ENCODE results near the gene AFF2.

The AFF2 gene

DNA sequence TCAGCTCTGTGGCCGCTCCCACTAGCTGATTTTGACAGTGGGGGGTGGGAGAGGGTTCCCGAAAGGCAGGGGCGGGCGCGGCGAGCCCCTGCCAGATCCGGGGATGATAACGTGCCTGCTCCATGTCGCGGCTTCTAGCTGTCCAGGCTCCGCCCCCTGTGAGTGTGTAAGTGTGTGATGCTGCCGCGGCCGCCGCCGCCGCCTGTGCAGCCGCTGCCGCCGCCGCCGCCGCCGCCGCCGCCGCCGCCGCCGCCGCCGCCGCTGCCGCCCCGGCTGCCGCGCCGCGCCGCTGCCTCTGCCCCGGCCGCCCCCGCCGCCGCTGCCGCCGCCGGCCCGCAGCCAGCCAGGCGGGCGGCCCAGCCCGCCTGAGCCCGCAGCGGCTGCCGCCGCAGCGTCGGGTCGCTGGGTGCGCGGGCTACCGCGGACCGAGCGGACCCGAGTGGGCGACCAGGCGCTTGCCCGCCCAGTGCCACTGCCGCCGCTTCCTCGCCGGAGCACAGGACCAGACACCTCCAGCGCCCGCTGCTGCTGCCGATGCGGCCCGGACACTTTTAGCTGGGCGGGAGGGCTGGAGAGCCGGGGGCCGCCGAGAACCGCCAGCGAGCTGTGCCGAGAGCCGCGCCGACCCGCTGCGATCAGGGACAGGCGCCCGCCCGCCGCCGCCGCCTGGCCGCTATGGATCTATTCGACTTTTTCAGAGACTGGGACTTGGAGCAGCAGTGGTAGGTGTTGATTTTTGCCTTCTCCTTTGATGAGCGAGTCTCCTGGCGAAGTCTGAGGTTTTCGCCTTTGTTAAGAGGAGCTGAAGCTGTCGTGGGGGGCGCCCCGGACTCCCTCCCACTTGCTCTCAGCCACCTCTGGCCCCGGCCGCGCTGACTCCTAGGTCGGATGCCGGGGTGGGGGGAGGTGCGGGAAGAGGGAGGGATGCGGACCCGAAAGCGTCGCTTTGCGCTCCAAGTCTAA, at the start of gene AFF2:
Gene AFF2 (plus strand): TSS at position 195 of the 963 bp plus-strand sequence. CDS start 481 bp downstream, at position 676.
- Histone ChIP-seq H3K4me3 (ENCODE audit: low read depth in 1 of 2, low read length in 2 of 2) (peak within 1 kb of the TSS in 1 of 2 donors; percentile 59), H3K4me1 (ENCODE audit: control insufficient read depth in 1 of 2, insufficient read depth in 2 of 2, low read length in 2 of 2) (peaks cover 0 to 5% of the 10 kb centered on the region in 2 donors), H3K9me3 (ENCODE audit: control insufficient read depth in 1 of 2, low read length in 2 of 2) (no peaks in the 10 kb centered on the region), H3K36me3 (ENCODE audit: control insufficient read depth in 1 of 2, insufficient read depth in 2 of 2, low read length in 2 of 2) (no peaks in the 10 kb centered on the region), H3K27me3 (ENCODE audit: low read depth, low read length) (peaks cover 7% of the 10 kb centered on the region), H3K27ac (ENCODE audit: low read length) (no peak within 1 kb of the TSS)

DNA sequence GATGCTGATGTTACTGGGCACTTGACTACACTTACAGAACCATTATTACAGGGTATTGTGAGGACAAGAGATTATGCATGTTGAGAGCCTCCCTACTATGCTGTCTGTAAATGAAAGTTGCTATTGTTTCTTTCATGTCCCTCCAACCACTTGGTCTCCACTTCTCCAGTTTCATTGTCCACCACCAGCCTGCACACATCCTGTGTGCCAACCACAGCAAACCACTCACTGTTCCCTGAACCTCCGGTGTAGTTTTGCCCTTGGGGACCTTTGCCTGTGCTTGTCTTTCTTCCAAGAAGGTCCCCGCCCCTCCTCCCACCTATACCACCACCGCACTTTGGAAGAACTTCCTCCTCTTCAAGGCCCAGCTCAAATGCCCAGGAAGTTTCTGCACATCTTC, 43.1 kb upstream of the AFF2 start:
- no peaks in the 10 kb centered on the region for H3K9me3 ChIP-seq (ENCODE audit: control insufficient read depth in 1 of 2, low read length in 2 of 2)
- H3K4me3 ChIP-seq (ENCODE audit: low read depth in 1 of 2, low read length in 2 of 2) = no peak overlapping the region
- no peaks in the 10 kb centered on the region for H3K4me1 ChIP-seq (ENCODE audit: control insufficient read depth in 1 of 2, insufficient read depth in 2 of 2, low read length in 2 of 2)
- H3K36me3 ChIP-seq (ENCODE audit: control insufficient read depth in 1 of 2, insufficient read depth in 2 of 2, low read length in 2 of 2) = no peaks in the 10 kb centered on the region
- H3K27ac ChIP-seq (ENCODE audit: low read length) = no peak overlapping the region
- no peaks in the 10 kb centered on the region for H3K27me3 ChIP-seq (ENCODE audit: low read depth, low read length)

DNA sequence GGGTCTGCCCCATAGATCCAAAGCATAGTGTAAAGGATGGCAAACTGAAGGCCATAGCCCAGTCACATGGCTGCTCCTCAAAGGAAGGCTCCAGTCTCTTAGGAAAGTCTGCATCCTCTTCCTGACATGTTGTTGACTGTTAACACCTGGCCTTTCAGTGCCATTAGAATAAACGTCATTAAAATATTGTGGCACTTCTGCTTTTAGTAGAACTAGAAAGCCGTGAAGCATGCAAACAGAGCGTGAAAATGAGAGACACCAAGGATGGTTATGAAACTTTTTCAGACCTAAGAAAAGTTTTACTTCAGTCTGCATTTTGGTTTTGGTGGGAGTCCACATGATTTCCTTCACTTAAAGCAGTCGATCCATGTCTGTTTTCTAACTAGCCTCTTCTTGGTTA, 41.1 kb upstream of the AFF2 start:
- Histone ChIP-seq H3K27ac (ENCODE audit: low read length) (no peak overlapping the region), H3K36me3 (ENCODE audit: control insufficient read depth in 1 of 2, insufficient read depth in 2 of 2, low read length in 2 of 2) (no peaks in the 10 kb centered on the region), H3K4me3 (ENCODE audit: low read depth in 1 of 2, low read length in 2 of 2) (no peak overlapping the region), H3K4me1 (ENCODE audit: control insufficient read depth in 1 of 2, insufficient read depth in 2 of 2, low read length in 2 of 2) (no peaks in the 10 kb centered on the region), H3K27me3 (ENCODE audit: low read depth, low read length) (no peaks in the 10 kb centered on the region), H3K9me3 (ENCODE audit: control insufficient read depth in 1 of 2, low read length in 2 of 2) (no peaks in the 10 kb centered on the region)

DNA sequence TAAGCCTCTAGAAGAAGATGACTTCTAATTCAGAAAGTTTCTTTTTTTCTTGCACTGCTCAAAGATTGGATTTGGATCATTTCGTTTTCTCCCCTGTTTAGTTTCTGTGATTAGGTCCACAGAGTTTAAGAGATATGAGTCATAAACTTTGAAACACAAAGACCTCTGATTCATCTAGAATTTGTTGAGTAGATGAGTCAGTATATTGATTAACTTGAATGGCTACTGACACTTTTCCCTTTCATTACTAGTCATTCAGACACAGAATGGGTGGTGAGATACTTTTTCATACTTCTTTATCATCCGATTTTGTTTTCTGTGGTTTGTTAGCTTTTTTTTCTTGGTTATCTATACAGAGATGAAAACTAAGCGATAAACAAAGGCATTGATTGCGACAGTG, 34.1 kb upstream of the AFF2 start:
- Histone ChIP-seq H3K27me3 (ENCODE audit: low read depth, low read length) (no peaks in the 10 kb centered on the region), H3K4me3 (ENCODE audit: low read depth in 1 of 2, low read length in 2 of 2) (no peak overlapping the region), H3K27ac (ENCODE audit: low read length) (no peak overlapping the region), H3K9me3 (ENCODE audit: control insufficient read depth in 1 of 2, low read length in 2 of 2) (no peaks in the 10 kb centered on the region), H3K4me1 (ENCODE audit: control insufficient read depth in 1 of 2, insufficient read depth in 2 of 2, low read length in 2 of 2) (no peaks in the 10 kb centered on the region), H3K36me3 (ENCODE audit: control insufficient read depth in 1 of 2, insufficient read depth in 2 of 2, low read length in 2 of 2) (no peaks in the 10 kb centered on the region)

DNA sequence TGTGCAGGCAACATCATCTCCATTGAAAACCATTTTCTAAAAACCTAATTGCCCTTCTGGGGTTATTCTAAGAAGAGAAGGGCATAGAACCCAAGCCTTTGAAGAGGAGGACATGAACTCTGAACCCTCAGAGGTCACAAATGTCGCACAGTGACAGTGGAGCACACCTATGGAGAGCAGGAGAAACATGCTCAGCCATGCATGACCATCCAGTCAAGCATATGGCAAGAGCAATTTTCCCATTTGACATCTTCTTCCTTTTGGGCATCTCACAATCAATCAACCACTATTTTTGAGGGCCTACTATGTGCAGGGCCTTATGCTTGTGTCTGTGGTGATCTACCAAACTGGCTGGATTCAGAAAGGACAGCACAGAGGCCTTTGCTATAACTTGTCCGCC, 30.1 kb upstream of the AFF2 start:
- no peaks in the 10 kb centered on the region for H3K36me3 ChIP-seq (ENCODE audit: control insufficient read depth in 1 of 2, insufficient read depth in 2 of 2, low read length in 2 of 2)
- H3K9me3 ChIP-seq (ENCODE audit: control insufficient read depth in 1 of 2, low read length in 2 of 2) = no peaks in the 10 kb centered on the region
- H3K27me3 ChIP-seq (ENCODE audit: low read depth, low read length) = no peaks in the 10 kb centered on the region
- H3K4me3 ChIP-seq (ENCODE audit: low read depth in 1 of 2, low read length in 2 of 2) = no peak overlapping the region
- H3K27ac ChIP-seq (ENCODE audit: low read length) = no peak overlapping the region
- H3K4me1 ChIP-seq (ENCODE audit: control insufficient read depth in 1 of 2, insufficient read depth in 2 of 2, low read length in 2 of 2) = no peaks in the 10 kb centered on the region

DNA sequence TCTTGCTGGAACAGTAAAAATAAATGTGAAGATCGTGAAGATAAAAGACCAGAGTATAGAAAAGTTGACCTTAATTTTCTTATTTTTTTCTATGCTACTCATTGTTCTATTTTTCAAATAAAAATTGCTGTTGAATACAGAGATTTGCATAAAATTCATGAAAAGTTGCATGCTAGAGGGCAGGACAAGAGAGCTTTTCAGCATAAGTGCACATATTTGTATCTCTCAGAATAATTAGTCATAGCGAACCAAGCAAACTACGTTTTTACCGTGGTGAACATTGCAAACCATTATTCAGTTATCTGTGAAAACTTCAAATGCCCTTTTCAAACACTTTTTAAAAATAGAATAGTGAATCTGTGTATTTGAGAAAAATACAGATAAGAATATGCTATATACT, 26.4 kb upstream of the AFF2 start:
- H3K36me3 ChIP-seq (ENCODE audit: control insufficient read depth in 1 of 2, insufficient read depth in 2 of 2, low read length in 2 of 2) = no peaks in the 10 kb centered on the region
- no peaks in the 10 kb centered on the region for H3K4me1 ChIP-seq (ENCODE audit: control insufficient read depth in 1 of 2, insufficient read depth in 2 of 2, low read length in 2 of 2)
- no peak overlapping the region for H3K27ac ChIP-seq (ENCODE audit: low read length)
- H3K9me3 ChIP-seq (ENCODE audit: control insufficient read depth in 1 of 2, low read length in 2 of 2) = no peaks in the 10 kb centered on the region
- no peaks in the 10 kb centered on the region for H3K27me3 ChIP-seq (ENCODE audit: low read depth, low read length)
- no peak overlapping the region for H3K4me3 ChIP-seq (ENCODE audit: low read depth in 1 of 2, low read length in 2 of 2)

DNA sequence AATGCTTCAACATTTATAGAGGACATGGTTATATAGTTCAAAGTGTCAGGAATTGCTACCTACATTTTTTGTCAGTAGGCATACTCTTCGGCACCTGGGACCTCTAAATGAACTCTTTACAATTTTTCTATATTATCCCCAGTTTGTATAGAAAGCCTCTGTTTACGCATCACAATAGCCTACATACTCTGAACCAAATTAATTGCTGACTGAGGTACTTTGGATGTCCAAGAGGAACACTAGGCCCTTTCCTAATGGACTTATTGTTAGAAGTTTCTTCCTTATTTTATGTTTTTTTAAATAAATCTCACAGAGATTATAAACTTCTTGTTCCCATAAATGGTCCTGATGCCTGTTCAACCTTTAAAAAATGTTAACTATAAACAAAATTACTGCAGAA, 8.4 kb upstream of the AFF2 start:
- H3K9me3 ChIP-seq (ENCODE audit: control insufficient read depth in 1 of 2, low read length in 2 of 2) = no peaks in the 10 kb centered on the region
- H3K4me3 ChIP-seq (ENCODE audit: low read depth in 1 of 2, low read length in 2 of 2) = no peak overlapping the region
- no peaks in the 10 kb centered on the region for H3K36me3 ChIP-seq (ENCODE audit: control insufficient read depth in 1 of 2, insufficient read depth in 2 of 2, low read length in 2 of 2)
- H3K27ac ChIP-seq (ENCODE audit: low read length) = no peak overlapping the region
- no peaks in the 10 kb centered on the region for H3K4me1 ChIP-seq (ENCODE audit: control insufficient read depth in 1 of 2, insufficient read depth in 2 of 2, low read length in 2 of 2)
- no peaks in the 10 kb centered on the region for H3K27me3 ChIP-seq (ENCODE audit: low read depth, low read length)

DNA sequence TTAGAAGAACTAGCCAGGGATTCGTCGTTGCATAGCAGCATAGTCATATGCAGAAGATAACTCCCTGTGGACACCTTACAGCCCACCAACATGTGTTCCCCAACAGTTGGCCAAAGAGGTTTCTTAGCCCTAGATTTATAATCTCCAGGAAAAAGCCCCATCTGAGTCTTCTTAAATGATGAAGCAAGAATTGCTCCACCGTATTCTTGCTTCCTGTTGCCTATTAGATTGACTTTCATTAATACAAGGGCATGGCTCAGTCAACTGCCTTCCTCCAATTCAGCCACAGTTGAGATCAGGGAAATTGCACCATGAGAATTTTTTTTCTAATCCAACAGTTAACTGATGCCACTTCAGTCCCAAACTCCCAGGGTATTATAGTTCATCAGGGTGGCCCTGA, 5.2 kb upstream of the AFF2 start:
- Histone ChIP-seq H3K4me3 (ENCODE audit: low read depth in 1 of 2, low read length in 2 of 2) (no peak overlapping the region), H3K4me1 (ENCODE audit: control insufficient read depth in 1 of 2, insufficient read depth in 2 of 2, low read length in 2 of 2) (no peaks in the 10 kb centered on the region), H3K27ac (ENCODE audit: low read length) (no peak overlapping the region), H3K9me3 (ENCODE audit: control insufficient read depth in 1 of 2, low read length in 2 of 2) (no peaks in the 10 kb centered on the region), H3K27me3 (ENCODE audit: low read depth, low read length) (no peaks in the 10 kb centered on the region), H3K36me3 (ENCODE audit: control insufficient read depth in 1 of 2, insufficient read depth in 2 of 2, low read length in 2 of 2) (no peaks in the 10 kb centered on the region)

DNA sequence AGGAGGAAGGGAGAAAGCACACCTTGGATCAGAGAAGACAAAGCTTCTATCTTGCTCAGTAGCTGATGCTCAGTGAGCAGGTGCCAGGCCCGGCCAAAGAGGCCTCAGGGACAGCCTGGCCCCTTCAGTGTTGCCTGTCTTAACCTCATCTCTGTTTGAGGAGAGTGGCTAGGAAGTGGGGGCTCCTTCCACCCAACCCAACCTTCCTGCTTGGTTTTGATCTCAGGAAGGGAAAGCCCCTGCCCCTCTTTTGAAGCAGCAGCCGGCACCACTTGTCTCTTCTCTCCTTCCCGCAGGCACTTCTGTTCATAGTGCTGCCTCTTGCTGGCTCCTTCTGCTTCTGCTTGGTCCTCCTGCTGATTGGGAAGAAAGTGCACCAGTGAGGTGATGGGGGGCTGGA, 2.4 kb upstream of the AFF2 start:
- H3K27me3 ChIP-seq (ENCODE audit: low read depth, low read length) = peaks cover 7% of the 10 kb centered on the region
- H3K4me1 ChIP-seq (ENCODE audit: control insufficient read depth in 1 of 2, insufficient read depth in 2 of 2, low read length in 2 of 2) = peaks cover 0 to 5% of the 10 kb centered on the region in 2 donors
- no peak overlapping the region for H3K27ac ChIP-seq (ENCODE audit: low read length)
- no peak overlapping the region for H3K4me3 ChIP-seq (ENCODE audit: low read depth in 1 of 2, low read length in 2 of 2)
- H3K36me3 ChIP-seq (ENCODE audit: control insufficient read depth in 1 of 2, insufficient read depth in 2 of 2, low read length in 2 of 2) = no peaks in the 10 kb centered on the region
- H3K9me3 ChIP-seq (ENCODE audit: control insufficient read depth in 1 of 2, low read length in 2 of 2) = no peaks in the 10 kb centered on the region

DNA sequence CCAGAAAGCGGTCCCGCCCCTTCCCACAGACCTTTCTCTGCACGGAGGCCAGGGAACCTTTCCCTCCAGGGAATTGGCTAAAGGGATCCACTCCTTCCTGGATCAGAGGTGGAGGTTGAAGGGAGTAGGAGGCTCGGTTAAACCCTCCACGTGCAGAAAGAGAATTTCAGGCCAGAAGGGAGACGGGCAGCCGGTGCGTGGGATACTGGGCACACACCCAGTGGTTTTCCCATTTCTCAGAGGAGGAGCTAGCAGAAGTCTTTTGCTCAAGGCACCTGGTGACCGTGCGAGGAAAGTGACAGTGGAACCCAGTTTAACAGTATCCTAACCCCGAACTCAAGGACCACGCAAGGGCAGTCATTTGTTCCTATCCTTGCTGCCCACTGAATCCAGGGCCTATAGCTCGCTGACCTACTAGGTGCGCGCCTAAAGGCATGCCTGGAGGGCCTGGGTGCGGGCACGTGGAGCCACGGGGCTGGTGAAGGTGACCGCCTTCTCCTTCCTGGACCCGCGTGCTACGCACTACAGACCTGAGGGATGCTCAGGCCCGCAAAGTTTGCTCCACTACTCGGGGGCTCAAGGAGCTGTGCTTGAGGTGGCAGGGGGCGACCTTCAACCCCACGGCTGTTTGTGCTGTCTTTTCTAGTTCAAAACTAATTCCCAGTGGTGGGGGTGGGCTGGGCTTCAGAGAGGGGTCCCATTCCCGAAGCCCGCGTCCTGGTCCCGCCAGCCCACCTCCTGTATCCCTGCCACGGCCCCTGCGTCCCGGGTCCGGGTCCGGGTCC, 587 bp upstream of the AFF2 start:
- Histone ChIP-seq H3K4me1 (ENCODE audit: control insufficient read depth in 1 of 2, insufficient read depth in 2 of 2, low read length in 2 of 2) (peaks cover 0 to 5% of the 10 kb centered on the region in 2 donors), H3K4me3 (ENCODE audit: low read depth in 1 of 2, low read length in 2 of 2) (no peak overlapping the region), H3K27ac (ENCODE audit: low read length) (no peak overlapping the region), H3K9me3 (ENCODE audit: control insufficient read depth in 1 of 2, low read length in 2 of 2) (no peaks in the 10 kb centered on the region), H3K27me3 (ENCODE audit: low read depth, low read length) (peaks cover 7% of the 10 kb centered on the region), H3K36me3 (ENCODE audit: control insufficient read depth in 1 of 2, insufficient read depth in 2 of 2, low read length in 2 of 2) (no peaks in the 10 kb centered on the region)

DNA sequence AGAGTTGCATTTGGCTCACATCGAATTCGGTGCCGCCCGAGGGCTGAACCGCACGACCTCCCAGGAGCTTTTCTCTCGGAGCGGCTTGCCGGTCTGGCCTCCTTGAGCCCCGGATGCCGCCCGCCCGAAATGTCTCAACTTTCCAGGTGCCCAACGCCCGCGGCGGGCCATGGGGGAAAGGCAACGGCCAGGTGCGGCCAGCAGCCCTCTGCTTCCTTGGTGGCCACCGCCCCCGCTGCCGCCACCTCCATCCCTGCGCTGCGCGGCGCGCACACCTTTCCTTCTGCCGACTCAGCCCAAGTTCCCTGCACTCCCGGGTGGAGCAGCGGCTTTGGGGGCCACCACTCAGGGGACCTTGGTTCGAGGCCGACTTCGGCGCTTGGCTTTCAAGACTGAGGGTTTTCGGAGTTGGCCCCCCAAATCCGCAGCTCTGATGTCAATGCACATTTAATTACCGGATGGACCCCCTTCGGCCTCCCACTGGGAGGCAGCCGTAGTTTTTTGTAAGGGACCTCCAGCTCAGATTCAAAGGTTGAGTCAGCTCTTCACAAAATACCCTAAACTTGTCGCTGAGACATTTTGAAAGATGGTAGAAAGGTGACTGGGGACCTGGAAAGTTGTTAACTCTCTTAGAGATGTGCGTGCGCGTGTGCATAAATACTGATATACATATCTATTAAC, 1.1 kb downstream of the AFF2 start:
- H3K27ac ChIP-seq (ENCODE audit: low read length) = no peak overlapping the region
- no peaks in the 10 kb centered on the region for H3K36me3 ChIP-seq (ENCODE audit: control insufficient read depth in 1 of 2, insufficient read depth in 2 of 2, low read length in 2 of 2)
- peaks cover 7% of the 10 kb centered on the region for H3K27me3 ChIP-seq (ENCODE audit: low read depth, low read length)
- H3K9me3 ChIP-seq (ENCODE audit: control insufficient read depth in 1 of 2, low read length in 2 of 2) = no peaks in the 10 kb centered on the region
- peaks cover 0 to 5% of the 10 kb centered on the region in 2 donors for H3K4me1 ChIP-seq (ENCODE audit: control insufficient read depth in 1 of 2, insufficient read depth in 2 of 2, low read length in 2 of 2)
- peak overlapping the region in 1 of 2 donors; percentile 59 for H3K4me3 ChIP-seq (ENCODE audit: low read depth in 1 of 2, low read length in 2 of 2)

All from muscle layer of duodenum (tissue), 2 donors.